ENCODE results near the gene CCDC51. TPM values are rescaled to one million over a fixed set of nuclear protein-coding genes. Genes with fewer than 3 reads are reported as not detected.

The CCDC51 gene
- total RNA-seq, 1 donor from 2014 or later = 55.3 TPM

GRCh38 chr3:48434591-48435222 lies 5.2 kb downstream of the CCDC51 start:
- no peaks in the 10 kb centered on the region for H3K36me3 ChIP-seq (ENCODE audit: control insufficient read depth, insufficient read depth, low read length)
- FAIRE-seq (no peak), DNase-seq (ENCODE audit: low read depth) (no peak)
- H3K4me3 ChIP-seq (ENCODE audit: low read depth, low read length) = no peak overlapping the region
- H3K27me3 ChIP-seq (ENCODE audit: control insufficient read depth, insufficient read depth, low read length) = no peaks in the 10 kb centered on the region
- no peak for TF ChIP-seq CTCF (IDR thresholded peaks at IDR 0.05; ENCODE audit: insufficient read depth, low read length, severe bottlenecking)

GRCh38 chr3:48433472-48434118 lies 6.3 kb downstream of the CCDC51 start:
- no peaks in the 10 kb centered on the region for H3K27me3 ChIP-seq (ENCODE audit: control insufficient read depth, insufficient read depth, low read length)
- no peak for TF ChIP-seq CTCF (IDR thresholded peaks at IDR 0.05; ENCODE audit: insufficient read depth, low read length, severe bottlenecking)
- no peak for FAIRE-seq
- H3K4me3 ChIP-seq (ENCODE audit: low read depth, low read length) = peak overlapping the region; percentile 20
- DNase-seq (ENCODE audit: low read depth) = peak; percentile 81
- no peaks in the 10 kb centered on the region for H3K36me3 ChIP-seq (ENCODE audit: control insufficient read depth, insufficient read depth, low read length)

- no peak overlapping the region for H3K4me3 ChIP-seq (ENCODE audit: low read depth, low read length)
- TF ChIP-seq CTCF (IDR thresholded peaks at IDR 0.05; ENCODE audit: insufficient read depth, low read length, severe bottlenecking) = peak; percentile 30
- H3K27me3 ChIP-seq (ENCODE audit: control insufficient read depth, insufficient read depth, low read length) = no peaks in the 10 kb centered on the region
- FAIRE-seq = peak; percentile 89
- peak; percentile 97 for DNase-seq (ENCODE audit: low read depth)
- H3K36me3 ChIP-seq (ENCODE audit: control insufficient read depth, insufficient read depth, low read length) = no peaks in the 10 kb centered on the region
These were observed 7.2 kb downstream of the CCDC51 start for GRCh38 chr3:48432411-48433371.

GRCh38 chr3:48431224-48432029 lies 8.5 kb downstream of the CCDC51 start:
- no peak for TF ChIP-seq CTCF (IDR thresholded peaks at IDR 0.05; ENCODE audit: insufficient read depth, low read length, severe bottlenecking)
- DNase-seq (ENCODE audit: low read depth) = no peak
- Histone ChIP-seq H3K27me3 (ENCODE audit: control insufficient read depth, insufficient read depth, low read length) (no peaks in the 10 kb centered on the region), H3K4me3 (ENCODE audit: low read depth, low read length) (no peak overlapping the region), H3K36me3 (ENCODE audit: control insufficient read depth, insufficient read depth, low read length) (no peaks in the 10 kb centered on the region)
- FAIRE-seq = no peak

- no peaks in the 10 kb centered on the region for H3K36me3 ChIP-seq (ENCODE audit: control insufficient read depth, insufficient read depth, low read length)
- no peak for TF ChIP-seq CTCF (IDR thresholded peaks at IDR 0.05; ENCODE audit: insufficient read depth, low read length, severe bottlenecking)
- DNase-seq (ENCODE audit: low read depth) (no peak), FAIRE-seq (peak; percentile 7)
- H3K27me3 ChIP-seq (ENCODE audit: control insufficient read depth, insufficient read depth, low read length) = no peaks in the 10 kb centered on the region
- H3K4me3 ChIP-seq (ENCODE audit: low read depth, low read length) = peak overlapping the region; percentile 66
These were observed 9.2 kb downstream of the CCDC51 start for GRCh38 chr3:48430708-48431101.
